ENCODE measurements around the gene CRYBA2. TPM values are rescaled to one million over a fixed set of nuclear protein-coding genes. Genes with fewer than 3 reads are reported as not detected.

CRYBA2 gene
- total and polyA plus RNA-seq, 9 of the 15 experiments (the other 6 are each of a cell fraction or from before 2014, with no cell fraction given), result 0.11 to 1.8 (median 0.62) TPM; not detected in 5

- TF ChIP-seq CUX1 (CRISPR knock-in tag; IDR thresholded peaks at IDR 0.05), result no peak
Measured at GRCh38 chr2:219010873-219011272, 17.7 kb upstream of the CRYBA2 start (continued).

GRCh38 chr2:219010162-219010756, 17.0 kb upstream of the CRYBA2 start:
- no peaks in the 10 kb centered on the region for H3K9me3 ChIP-seq (replicated peaks; ENCODE audit: control insufficient read depth, insufficient read depth, low read depth, low read length)
- no peaks in the 10 kb centered on the region; the same call in 1 of the 2 replicates for H4K20me1 ChIP-seq (replicated peaks; ENCODE audit: control insufficient read depth, insufficient read depth, low read length)
- no peaks in the 10 kb centered on the region; a peak in 1 of 5 replicates for H3K4me1 ChIP-seq (replicated peaks in 1 of 2; ENCODE audit: control insufficient read depth in 2 of 2, insufficient read depth in 2 of 2, low read length in 2 of 2)
- H3K27ac ChIP-seq (ENCODE audit: extremely low read depth, low read depth, low read length), result no peak overlapping the region
- H3K4me3 ChIP-seq, result no peak overlapping the region
- in situ Hi-C loops (cut with MboI) (no loop called here), intact Hi-C loops (cut with micrococcal nuclease) (no loop called here)
- peak; percentile 89 for ATAC-seq
- no TSS peak for BruUV-seq (replicated peaks)
- ChIA-PET POLR2A (no interaction called here), CTCF (ENCODE audit: low intra/inter-chr PET ratio) (no interaction called here)
- 0% methylated on average over 6 of the region's 6 CpGs for WGBS (ENCODE audit: insufficient coverage, low coverage, missing lambda C conversion rate)
- peaks cover 0 to 21% of the 10 kb centered on the region in 2 experiments; a peak in 2 of 5 replicates for H3K27me3 ChIP-seq (ENCODE audit: control insufficient read depth in 2 of 2, insufficient read depth in 2 of 2, low read length in 2 of 2)
- no peaks in the 10 kb centered on the region for H3K36me3 ChIP-seq (ENCODE audit: control insufficient read depth, insufficient read depth, low read length)
- TF ChIP-seq, protein P1, sequence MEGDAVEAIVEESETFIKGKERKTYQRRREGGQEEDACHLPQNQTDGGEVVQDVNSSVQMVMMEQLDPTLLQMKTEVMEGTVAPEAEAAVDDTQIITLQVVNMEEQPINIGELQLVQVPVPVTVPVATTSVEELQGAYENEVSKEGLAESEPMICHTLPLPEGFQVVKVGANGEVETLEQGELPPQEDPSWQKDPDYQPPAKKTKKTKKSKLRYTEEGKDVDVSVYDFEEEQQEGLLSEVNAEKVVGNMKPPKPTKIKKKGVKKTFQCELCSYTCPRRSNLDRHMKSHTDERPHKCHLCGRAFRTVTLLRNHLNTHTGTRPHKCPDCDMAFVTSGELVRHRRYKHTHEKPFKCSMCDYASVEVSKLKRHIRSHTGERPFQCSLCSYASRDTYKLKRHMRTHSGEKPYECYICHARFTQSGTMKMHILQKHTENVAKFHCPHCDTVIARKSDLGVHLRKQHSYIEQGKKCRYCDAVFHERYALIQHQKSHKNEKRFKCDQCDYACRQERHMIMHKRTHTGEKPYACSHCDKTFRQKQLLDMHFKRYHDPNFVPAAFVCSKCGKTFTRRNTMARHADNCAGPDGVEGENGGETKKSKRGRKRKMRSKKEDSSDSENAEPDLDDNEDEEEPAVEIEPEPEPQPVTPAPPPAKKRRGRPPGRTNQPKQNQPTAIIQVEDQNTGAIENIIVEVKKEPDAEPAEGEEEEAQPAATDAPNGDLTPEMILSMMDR (IDR thresholded peaks at IDR 0.05 in 2 of 3, conservative IDR thresholded peaks at IDR 0.05 in 1 of 3; ENCODE audit: insufficient read depth in 2 of 3, low read depth in 1 of 3, low read length in 3 of 3), result peak; percentile 47 to 54 (median 51)
- TF ChIP-seq RAD21 (CRISPR knock-in tag; conservative IDR thresholded peaks at IDR 0.05 in 1 of 2, IDR thresholded peaks at IDR 0.05 in 1 of 2) (peak in 1 of 2 experiments; percentile 41; a peak in 2 of 4 replicates), MAFG (tag; conservative IDR thresholded peaks at IDR 0.05) (no peak)
- H3K9ac ChIP-seq (ENCODE audit: insufficient read depth in 1 of 2, low read depth in 2 of 2, low read length in 2 of 2), result no peak overlapping the region
- peak; percentile 23 to 48 (median 26) for DNase-seq (ENCODE audit: extremely low read depth in 1 of 4, low spot score in 3 of 4)
- H3K79me2 ChIP-seq (ENCODE audit: control insufficient read depth, insufficient read depth, low read length), result no peaks in the 10 kb centered on the region
- H3K9me1 ChIP-seq (ENCODE audit: control insufficient read depth, insufficient read depth, low read length), result no peaks in the 10 kb centered on the region
- H3K4me2 ChIP-seq (ENCODE audit: insufficient read depth, low read length), result no peak overlapping the region
- H2AFZ ChIP-seq (ENCODE audit: low read depth, low read length), result no peak overlapping the region
- no peak for FAIRE-seq

Data from K562 (cell line).